Activated CD4-positive, CD25-positive, alpha-beta regulatory T cell treated with anti-CD3 and anti-CD28 coated beads, Interleukin-2, amount 50 U/mL, for 24 hours (primary cell): ENCODE data around the gene GPR55.
A peak's percentile ranks its signal among the peaks of the same experiment; 100 is the strongest.

Experiments used
- ATAC-seq, 2 donors: fragments of 150-1000 bp; cut with Tn5 transposase; one replicate each; pipeline ENCODE4 v1.10.0; 2021; ENCODE audit warnings: mild to moderate bottlenecking in 1 of 2, moderate library complexity in 1 of 2

The GPR55 gene

DNA sequence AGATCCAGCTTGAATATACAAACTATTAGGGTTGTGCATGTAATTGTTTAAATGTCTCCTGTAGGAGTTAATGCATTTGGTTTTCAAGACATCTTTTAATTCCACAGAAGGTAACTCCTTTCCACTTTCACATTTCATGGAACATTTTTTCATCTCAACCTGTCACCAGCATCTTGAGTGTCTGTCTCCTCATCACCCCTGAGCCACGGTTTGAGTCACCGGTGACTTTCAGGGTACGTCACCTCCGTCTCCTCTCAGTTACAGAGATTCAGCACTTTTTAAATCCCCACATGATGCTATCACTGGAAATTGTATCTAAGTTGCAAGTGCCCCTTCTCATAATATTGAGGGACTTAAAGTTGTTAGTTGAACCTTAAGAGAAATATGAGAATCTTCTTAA is 25.3 kb downstream of the GPR55 start:
- peak; percentile 81 to 83 for ATAC-seq

DNA sequence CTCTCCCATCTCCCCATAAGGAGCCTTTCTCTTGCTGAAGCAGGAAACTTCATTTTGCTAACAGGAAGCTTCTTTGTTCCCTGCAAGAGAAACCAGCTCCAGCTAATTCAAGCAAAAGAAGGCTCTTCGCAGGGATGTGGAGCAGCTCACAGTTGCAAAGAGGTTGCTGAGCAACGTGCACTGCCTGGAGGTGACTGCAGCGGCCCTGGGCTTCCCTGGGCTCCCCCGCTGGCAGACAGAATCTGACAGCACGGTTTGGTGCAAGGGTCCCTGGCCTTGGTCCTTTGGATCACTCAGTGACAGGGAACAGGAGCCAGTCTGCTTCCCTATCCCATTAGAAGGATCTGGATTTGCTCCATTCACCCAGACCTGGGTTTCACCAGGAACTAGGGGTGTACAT is 25.8 kb downstream of the GPR55 start:
- ATAC-seq: no peak

DNA sequence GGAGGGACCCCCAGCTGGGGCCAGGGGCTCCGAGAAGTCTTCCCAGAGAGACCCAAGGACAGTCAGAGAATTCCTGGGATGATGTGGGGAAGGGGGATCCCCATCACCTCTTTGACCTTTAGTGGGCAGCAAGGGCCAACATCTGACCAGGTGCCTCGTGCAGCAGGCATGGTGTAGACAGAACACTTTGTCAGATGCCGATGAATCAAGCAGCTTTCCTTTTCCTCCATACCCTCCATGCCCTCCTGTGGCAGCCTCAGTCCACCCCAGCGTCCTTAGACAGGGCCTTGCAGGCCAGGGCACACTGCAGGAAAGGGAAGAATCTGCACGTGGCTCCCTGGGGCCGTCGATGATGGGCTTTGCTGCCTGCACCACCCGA is 26.3 kb downstream of the GPR55 start:
- no peak for ATAC-seq

DNA sequence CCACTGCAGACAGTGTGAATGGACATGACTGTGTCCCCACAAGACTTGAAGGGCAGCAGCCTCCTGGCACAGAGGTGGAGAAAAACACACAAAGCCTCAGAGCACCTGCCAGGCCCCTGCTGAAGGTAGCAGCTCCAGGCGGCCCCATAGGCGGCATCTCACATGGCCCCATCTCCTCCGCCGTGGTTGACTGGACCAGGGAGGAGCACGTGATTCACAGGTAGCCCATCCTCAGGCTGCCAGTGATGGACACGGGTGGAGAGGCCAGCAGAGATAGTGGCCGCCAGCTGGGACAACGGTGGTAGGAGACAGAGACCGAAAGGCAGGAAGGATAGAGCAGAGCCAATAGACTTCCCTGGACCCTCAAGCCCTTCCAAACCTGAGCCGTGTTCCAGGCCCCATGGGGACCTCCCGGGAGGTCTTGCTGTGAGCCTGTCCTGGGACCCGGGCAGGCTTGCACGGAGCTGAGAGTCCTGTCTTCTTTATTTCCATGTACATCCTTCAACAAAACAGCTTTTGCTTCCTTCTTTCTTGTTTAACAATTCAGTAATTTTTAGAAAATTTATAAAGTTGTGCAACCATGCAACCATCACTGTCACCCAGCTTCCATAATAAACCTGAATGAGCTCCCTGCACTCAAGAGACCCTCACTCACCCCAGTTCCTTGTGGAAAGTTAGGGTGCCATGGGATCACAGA is 26.9 kb downstream of the GPR55 start:
- ATAC-seq: no peak

DNA sequence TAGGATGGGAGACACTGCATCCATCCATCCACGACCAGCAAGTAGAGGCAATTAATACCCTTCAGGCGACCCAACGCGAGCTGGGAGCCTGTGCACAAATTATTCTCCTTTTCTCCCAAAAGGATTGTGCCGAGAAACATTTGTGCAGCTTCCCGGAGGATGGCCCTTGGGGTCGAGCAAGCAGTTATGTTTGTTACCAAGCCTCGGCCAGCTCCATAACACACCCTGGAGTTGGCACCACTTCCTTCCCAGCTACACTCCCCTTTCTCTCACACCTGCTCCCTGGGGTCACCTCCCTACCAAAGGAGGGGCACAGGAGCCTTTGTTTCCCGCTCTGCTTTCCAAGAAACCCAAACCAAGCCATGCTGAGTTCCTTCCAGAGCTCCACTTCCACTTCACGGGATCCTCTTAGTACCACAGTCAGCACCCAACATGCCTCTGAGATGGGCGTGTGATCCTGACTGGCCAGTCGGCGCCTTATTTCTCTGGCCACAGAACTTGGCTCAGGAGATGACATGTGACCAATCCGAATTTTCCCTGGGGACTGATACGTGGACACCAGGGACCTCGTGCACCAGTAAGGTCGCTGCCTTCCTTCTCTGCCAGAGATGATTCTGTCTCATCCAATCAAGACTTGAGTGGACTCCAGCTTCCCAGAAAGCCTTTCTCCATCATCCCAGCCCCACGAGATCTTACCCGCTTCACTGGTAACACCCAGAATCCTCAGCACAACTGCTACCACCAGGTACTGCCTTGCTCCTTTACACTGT is 28.5 kb downstream of the GPR55 start:
- no peak for ATAC-seq

DNA sequence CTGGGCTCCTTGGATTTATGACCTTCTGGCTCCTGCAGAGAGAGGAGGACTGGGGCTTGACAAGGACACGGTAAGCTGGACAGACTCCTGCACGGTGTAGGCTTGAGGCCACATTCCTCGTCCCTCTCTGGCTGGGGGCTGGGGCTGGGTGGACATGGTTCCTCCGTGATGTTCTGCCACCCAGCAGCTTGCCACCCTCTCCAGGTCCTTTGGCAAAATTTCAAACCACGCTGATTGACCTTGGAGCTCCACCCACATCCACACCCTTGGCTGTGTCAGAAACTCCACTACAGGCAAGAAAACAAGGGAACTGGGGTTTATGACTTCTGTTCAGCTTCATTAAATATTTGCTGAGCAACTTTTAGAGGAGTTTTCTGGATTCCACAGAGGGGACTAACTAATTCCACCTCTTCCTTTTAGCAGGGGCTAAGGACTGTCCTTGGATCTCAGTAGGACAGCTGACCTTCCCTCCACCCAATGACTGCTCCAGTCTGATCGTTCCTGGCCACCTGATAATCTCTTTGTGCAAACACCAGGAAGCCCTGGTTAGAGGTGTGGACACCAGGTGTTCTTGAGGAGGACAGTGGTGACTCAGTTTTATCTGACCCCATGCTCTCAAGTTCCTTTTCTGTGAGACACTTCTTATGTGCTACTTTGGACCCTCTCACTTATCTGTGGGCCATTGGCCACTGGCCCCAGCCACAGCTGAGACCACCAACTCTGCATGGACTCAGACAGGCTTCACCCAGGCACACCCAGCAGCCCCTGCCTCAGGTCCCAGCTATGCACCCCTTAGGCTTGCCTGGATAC is 29.3 kb downstream of the GPR55 start:
- no peak for ATAC-seq

DNA sequence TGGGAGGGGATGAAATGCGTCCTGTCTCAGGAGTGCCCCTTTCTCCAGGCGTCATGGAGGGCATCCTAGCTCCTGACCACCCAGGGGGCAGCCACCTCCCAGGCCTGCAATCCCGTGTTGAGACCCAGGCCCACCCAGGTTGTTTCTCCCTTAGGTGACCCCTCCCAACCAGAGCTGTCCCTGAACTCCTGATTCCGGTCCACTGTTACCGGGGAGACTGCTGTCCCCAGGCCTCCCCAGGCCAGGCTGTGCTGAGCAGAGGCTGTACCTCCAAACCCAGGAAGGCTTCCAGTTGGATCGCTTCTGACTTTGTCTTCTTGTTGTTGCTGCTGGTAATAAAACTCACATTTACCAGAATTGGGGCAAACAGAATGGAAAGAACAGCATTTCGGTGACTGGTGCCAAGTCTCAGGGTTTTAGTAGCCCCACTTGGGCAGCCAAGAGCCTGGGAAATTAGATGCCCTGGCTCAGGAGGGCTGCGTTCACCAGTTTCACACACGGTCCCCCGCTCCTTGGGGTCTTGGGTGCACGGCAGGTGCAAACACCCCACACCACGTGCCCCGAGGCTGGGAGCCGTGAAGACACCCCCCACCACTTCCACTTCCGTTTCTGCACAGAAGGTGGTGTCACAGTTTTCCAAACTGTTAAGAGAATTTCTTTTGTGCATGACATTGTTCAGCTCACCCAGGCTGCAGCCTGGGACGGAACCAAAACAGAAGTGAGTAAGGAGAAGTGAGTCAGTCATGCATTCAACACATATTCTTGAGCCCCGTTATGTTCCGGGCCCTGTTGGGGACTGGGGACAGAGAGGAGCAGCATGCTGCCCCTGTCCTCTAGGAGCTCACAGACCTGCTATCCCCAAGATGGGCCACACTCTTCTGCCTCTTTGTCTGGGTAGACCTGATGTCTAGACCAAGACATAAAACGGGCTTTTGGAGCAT is 30.9 kb downstream of the GPR55 start:
- no peak for ATAC-seq

DNA sequence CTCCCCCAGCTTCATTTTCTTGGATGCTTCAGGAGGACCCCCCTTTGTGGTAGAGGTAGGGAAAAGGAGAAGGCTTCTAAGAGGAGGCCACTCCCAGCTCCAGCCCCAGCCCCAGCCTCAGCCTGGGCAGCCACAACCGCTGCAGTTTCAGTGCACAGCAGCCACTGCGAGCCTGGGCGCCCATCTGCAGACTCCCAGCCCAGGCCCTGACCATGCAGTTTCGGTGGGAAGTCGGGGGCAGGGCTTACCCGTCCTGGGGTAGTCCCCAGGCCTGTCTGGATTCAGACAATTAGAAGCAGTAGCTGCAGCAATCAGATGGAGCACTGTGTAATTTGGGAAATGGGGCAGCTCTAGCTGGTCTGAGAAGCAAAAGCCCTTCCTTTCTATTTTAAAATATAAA is 31.7 kb downstream of the GPR55 start:
- no peak for ATAC-seq

DNA sequence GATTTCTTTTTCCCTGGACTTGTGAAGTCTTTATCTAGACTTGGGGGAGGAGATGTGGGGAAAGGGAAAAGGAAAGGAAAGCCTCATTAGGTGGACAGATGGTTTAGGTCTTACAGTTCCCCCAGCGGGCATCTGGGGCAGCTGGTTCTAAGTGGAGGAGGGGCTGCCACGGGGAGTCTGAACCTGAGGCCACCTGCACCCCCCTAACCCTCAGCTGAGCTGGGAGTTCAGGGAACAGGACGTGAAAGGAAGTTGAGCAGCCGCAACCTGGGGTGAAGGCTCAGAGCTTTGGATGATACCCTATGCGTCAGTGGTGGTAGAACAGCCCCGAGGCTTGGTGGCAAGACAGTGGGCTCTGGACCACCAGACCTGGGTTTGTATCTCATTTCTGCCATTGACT is 33.5 kb downstream of the GPR55 start:
- no peak for ATAC-seq

DNA sequence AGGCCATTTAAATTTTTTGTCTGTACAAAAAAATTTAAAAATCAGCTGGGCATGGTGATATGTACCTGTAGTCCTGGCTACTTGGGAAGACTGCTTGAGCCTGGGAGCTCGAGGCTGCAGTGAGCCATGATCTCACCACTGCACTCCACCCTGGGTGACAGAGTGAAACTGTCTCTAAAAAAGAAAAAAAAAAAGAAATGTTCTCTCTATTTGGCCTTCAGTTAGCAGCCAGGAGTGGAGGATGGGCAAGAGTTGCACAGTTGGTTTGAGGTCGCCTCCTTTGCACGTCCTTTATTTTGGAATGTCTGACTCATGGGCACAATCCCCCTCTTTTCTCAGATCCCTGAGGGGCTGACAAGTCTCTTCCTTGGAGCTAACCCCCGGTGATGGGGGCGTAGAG is 34.0 kb downstream of the GPR55 start:
- ATAC-seq: no peak

DNA sequence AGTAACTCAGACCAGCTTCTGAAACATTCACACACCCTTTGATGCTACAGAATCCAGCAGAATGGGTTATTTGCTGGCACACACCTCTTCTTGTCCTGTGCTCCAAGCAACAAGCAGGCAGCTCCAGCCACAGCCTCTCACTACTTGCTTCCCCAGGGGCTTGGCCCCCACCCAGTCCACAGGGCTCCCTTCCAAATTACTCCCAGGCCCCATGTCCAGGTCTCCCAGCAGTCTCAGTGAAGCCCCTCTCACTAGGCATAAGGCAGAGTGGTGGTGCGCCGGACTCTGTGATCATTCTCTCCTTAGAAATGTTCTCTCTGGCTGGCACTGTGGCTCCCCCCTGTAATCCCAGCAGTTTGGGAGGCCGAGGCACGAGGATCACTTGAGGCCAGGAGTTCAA is 34.4 kb downstream of the GPR55 start:
- no peak for ATAC-seq

DNA sequence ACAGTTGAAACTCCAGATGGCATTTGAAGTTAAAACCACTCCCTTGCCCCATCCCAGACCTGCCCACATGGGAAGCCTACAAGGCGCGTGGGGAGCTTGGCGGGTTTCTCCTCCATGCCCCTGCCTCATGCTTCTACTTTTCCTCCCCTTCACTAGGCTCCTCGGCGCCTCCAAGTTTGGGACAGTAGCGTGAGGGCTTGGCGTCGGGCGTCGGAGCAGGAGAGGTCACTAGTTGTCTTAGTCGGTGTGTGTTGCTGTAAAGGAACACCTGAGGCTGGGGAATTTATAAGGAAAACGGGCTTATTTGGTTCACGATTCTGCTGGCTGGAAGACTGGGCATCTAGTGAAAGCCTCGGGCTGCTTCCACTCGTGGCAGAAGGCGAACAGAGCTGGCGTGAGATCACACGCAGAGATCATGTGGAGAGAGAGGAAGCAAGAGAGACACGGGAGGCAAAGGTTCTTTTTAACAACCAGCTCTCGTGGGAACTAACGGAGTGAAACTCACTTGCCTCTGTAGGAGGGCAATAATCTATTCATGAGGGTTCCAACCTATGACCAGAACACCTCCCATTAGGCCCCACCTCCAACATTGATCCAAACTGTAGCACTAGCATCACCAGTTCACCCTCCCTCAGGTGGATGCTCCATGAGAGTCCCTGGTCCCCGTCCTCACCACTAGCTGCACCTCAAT is 35.0 kb downstream of the GPR55 start:
- no peak for ATAC-seq

DNA sequence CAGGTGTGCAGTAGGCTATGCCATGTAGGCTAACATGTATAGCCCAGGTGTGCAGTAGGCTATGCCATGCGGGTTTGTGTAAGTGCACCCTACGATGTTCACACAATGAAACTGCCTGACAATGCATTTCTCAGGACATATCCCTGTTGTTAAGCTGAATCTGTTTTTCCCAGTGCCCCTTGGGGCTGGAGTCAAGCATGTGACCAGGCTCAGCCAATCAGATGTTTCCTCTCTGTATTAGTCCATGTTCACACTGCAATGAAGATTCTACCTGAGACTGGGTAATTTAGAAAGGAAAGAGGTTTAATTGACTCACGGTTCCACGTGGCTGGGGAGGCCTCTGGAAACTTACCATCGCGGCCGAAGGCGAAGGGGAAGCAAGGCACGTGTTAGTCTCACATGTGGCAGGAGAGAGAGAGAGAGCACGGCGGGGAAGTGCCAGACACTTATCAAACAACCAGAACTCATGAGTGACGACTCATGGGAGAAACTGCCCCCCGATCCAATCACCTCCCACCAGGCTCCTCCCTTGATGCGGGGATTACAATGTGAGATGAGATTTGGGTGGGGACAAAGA is 36.1 kb downstream of the GPR55 start:
- no peak for ATAC-seq

DNA sequence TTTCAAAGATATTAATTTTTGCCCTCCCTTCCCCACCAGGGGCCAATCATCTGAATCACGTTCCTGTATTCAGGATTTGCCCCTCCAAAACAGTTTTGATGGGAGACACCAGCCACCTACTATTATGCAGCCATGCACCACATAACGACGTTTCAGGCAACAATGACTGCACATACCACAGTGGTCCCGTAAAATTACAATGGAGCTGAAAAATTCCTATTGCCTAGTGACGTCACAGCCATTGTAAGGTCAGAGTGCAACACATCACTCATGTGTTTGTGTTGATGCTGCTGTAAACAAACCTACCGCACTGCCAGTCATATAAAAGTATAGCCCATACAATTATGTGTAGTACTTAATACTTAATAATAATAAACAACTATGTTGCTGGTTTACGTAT is 37.7 kb downstream of the GPR55 start:
- no peak for ATAC-seq

DNA sequence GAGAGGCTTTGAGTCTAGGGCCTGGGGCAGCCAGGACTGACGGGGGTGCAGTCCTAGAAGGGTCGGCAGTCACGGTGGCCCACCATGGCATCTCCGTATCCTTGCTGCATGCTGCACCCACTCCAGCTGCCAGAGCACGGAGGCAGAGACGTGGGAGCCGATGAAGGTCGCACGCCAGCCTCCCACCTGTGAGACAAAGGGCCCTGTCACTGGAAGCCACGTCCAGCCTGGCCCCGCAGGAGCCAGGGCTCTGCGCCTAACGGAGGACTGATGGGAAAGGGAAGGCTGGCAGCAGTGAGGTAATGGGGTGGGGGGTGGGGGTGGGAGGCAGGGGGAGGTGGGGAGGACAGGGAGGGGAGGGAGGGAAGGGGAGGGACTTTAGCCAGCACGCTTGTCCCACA is 38.4 kb downstream of the GPR55 start:
- no peak for ATAC-seq

DNA sequence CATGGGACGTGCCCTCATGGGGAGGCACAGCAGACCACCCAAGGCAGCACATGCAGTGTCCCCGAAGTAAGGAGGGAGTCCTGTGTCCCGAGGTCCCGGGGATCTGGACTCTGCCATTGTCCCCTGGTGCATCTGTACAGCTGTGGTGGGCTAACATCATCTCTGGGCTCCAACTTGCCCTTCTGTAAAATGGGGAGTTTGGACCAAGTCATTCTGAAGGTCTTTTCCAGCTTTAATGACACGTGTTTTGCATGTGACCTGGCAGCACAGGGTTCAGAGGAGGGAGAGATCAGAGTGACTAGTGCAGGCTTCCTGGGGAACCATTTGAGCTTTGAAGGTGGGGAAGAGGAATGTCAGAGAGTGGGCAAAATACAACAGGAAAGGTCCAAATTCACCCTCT is 38.8 kb downstream of the GPR55 start:
- no peak for ATAC-seq

DNA sequence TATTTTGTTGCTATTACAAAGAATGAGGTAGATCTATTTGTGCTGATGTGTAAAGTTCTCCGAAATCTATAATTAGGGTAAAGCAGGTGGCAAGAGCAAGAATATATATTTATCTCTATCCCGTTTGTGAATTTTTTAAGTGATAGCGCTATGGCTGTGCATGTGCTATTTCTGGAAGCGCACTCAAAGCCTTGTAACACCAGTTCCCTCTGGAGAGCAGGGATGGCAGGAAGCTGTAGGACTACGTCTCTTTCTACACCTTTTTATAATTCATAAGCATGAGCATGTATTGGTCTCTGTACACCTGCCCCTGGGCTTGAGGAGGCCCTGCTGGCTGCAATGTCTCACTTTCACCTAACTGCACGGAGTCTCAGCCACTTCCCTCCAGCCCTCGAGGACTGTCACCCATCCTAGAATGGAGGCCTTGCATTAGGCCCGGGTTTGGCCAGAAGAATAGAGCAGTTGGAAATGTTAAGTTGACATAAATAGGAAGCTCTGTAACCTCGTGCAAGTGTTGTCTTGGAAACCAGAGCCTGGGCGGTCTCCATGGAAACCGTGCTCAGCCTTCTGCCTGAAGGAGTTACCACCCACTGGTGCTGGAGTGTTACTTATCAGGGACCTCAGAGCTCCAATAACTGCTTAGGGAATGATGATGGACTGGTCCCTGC is 39.4 kb downstream of the GPR55 start:
- no peak for ATAC-seq

DNA sequence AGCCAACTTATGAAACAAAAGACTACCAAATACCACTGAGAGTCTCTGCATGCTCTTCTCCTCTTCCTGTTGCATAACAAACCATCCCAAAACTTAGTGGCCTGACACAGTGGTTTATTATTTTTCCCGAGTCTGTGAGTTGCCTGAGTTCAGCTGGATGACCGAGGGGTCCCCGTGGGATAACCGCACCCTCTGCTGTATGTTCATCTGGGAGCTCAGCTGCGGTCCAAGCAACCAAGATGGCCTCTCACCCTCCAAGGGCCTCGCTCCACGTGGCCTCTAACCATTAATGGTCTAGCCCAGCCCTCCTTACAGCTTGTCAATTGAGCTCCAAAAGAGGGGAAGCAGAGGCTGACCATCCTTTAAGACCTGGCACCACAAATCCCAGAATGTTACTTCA is 43.2 kb downstream of the GPR55 start:
- no peak for ATAC-seq

DNA sequence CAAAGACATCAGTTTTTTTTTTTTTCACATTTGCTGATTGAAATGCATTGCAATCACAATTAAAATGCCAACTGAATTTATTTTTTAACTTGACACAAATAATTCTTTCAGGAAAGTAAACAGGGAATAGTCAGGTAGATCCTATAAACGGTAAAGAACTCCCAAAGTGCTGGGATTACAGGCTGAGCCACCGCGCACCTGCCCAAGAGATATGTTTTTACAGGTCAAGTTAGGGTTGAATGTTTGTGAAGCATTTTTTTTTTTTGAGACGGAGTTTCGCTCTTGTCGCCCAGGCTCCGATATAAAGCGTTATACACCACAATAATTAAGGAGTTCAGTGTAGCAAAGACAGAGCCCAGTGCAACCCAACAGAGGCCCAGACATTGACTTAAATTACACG is 45.2 kb downstream of the GPR55 start:
- ATAC-seq: no peak

DNA sequence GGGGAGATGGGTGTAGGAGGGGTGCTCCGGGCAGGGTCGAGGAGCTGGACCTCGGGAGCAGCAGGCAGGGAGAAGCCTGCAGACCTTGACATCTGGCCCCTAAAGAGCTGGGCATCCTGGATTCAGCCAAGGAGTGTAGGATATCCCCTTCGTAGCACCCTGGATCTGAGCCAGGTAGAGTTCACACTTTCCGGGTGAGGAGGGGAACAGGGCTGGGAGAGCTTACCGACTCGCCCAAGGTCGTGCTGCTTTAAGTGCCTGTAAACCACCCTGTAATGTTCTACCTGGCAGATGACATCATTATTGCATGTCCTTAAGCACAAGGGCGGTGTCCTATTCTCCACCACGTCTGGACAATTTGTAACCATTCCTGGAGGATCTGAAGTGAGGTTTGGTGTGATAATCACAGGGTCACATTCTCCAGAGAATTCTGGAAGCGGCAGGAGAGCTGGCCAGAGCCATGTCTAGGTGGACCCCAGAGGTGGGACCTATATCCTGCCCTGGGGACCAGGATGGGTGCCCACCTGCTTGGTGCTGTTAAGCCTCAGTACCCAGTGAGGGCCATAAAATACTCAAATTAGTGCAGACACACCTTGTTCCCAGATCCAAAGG is 45.7 kb downstream of the GPR55 start:
- ATAC-seq: no peak
